ENCODE measurements around the gene PPP1R1C.
A peak's percentile ranks its signal among the peaks of the same experiment; 100 is the strongest.

Gene PPP1R1C

DNA sequence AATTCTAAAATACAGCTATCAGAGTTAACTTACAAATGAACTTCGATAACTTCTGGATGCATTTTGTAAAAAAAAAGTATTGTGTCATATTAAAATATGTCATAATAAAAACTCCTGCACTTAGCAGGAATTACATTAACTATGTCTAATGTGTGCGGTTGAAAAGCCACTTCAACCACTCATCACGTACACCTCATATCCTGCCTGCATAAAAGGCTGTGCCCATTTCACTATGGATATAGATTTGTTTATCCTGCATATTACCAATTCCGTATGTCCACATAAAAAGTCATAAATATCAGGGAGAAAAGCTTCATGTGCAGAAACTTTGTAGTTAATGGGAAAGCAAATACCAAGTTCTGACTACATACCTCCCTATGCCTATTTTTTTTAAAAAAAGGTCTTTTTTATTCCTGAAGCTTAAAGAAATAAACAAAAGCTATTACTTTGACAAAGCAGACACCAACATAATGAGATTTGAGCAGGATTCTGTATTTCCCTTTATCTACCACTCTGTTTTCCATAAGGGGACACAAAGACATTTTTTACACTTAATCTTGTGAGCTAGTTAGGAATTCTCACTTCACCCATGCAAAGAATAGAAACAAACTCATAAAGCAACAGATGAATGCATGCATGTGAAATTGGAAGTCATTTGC, 96.1 kb downstream of the PPP1R1C start:
- ChIA-PET POLR2A (no interaction called here), CTCF (no interaction called here)
- Histone ChIP-seq H3K4me1 (ENCODE audit: control extremely low read depth in 1 of 4, control insufficient read depth in 4 of 4, insufficient read depth in 4 of 4, low read length in 3 of 4) (peaks cover 0 to 9% (median 1%) of the 10 kb centered on the region in 4 experiments), H3K9me3 (ENCODE audit: control extremely low read depth in 1 of 5, control insufficient read depth in 4 of 5, insufficient read depth in 2 of 5, low read depth in 1 of 5, low read length in 4 of 5) (peaks cover 0 to 3% (median 0%) of the 10 kb centered on the region in 5 experiments), H3K36me3 (ENCODE audit: control insufficient read depth in 4 of 4, insufficient read depth in 4 of 4, low read length in 3 of 4) (no peaks in the 10 kb centered on the region), H3K4me3 (ENCODE audit: control insufficient read depth in 1 of 7, extremely low read depth in 1 of 7, insufficient read depth in 4 of 7, low read depth in 2 of 7, low read length in 6 of 7) (no peak overlapping the region), H3K27me3 (replicated peaks in 2 of 5; ENCODE audit: control insufficient read depth in 4 of 5, insufficient read depth in 5 of 5, low read length in 4 of 5) (no peaks in the 10 kb centered on the region), H3K27ac (ENCODE audit: insufficient read depth in 1 of 2, low read depth in 1 of 2, low read length in 2 of 2, poor library complexity in 1 of 2, severe bottlenecking in 2 of 2) (no peak overlapping the region)
- no peak for DNase-seq
- no CpG with 5 or more reads among the region's 4 CpGs for WGBS (ENCODE audit: insufficient coverage)

DNA sequence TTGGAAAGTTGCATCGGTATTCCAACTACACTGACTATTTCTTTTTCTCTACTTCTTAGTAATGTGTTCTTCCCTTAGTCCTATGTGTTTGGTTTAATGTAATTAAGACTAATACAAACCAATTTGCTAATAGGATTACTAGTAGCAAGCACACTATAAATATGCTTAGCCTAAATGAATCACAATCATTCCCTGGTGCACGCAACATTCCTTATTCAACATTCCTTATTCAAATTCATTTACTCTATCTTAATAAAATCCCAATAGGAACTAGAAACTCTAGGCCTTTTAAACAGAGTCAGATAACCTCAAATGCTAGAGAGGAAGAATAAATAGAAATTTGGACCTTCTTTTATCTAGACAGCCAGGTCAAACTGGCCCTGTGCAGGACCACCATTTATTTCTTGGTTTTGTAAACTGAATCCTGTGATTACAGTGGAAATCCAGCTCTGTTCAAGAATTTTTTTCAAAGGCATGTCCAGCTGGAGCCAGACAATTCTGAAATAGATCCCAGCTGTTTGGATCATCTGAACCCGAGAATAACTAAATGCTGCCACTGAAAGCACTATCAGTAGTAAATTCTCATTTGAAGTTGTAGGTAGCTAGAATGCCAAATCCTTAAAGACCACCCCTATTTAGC, 103.1 kb downstream of the PPP1R1C start:
- no peak for DNase-seq
- ChIA-PET CTCF (interaction anchor here (1.0 kb wide), 1 partner anchor 375 kb away, joined by 3 read pairs; no protein-coding TSS in a partner anchor), POLR2A (no interaction called here)
- Histone ChIP-seq H3K4me3 (ENCODE audit: control insufficient read depth in 1 of 7, extremely low read depth in 1 of 7, insufficient read depth in 4 of 7, low read depth in 2 of 7, low read length in 6 of 7) (no peak overlapping the region), H3K27ac (ENCODE audit: insufficient read depth in 1 of 2, low read depth in 1 of 2, low read length in 2 of 2, poor library complexity in 1 of 2, severe bottlenecking in 2 of 2) (no peak overlapping the region), H3K9me3 (ENCODE audit: control extremely low read depth in 1 of 5, control insufficient read depth in 4 of 5, insufficient read depth in 2 of 5, low read depth in 1 of 5, low read length in 4 of 5) (peaks cover 0 to 3% (median 0%) of the 10 kb centered on the region in 5 experiments), H3K27me3 (replicated peaks in 2 of 5; ENCODE audit: control insufficient read depth in 4 of 5, insufficient read depth in 5 of 5, low read length in 4 of 5) (no peaks in the 10 kb centered on the region), H3K36me3 (ENCODE audit: control insufficient read depth in 4 of 4, insufficient read depth in 4 of 4, low read length in 3 of 4) (no peaks in the 10 kb centered on the region), H3K4me1 (ENCODE audit: control extremely low read depth in 1 of 4, control insufficient read depth in 4 of 4, insufficient read depth in 4 of 4, low read length in 3 of 4) (no peaks in the 10 kb centered on the region)
- 100% methylated on average over 1 of the region's 3 CpGs for WGBS (ENCODE audit: insufficient coverage)

DNA sequence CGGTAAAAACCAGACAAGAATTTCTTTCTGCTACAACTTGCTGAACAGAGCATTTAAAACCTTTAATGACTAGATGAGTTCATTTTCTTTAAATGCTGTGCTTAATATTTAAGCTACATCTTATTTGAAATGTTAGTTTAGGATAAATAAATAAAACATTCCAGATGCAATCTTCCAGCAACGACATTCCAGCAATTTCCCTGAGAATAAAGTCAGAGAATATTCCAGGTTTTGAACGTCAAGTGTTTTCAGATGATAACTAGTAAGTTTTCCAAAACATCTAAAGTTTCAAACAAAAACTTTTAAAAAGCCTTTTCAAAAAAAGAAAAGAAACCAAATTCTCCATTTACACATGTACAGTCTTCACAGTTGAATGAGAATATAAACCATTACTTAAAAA, 104.8 kb downstream of the PPP1R1C start:
- DNase-seq, result no peak
- ChIA-PET CTCF (no interaction called here), POLR2A (no interaction called here)
- Histone ChIP-seq H3K36me3 (ENCODE audit: control insufficient read depth in 4 of 4, insufficient read depth in 4 of 4, low read length in 3 of 4) (no peaks in the 10 kb centered on the region), H3K4me3 (ENCODE audit: control insufficient read depth in 1 of 7, extremely low read depth in 1 of 7, insufficient read depth in 4 of 7, low read depth in 2 of 7, low read length in 6 of 7) (no peak overlapping the region), H3K9me3 (ENCODE audit: control extremely low read depth in 1 of 5, control insufficient read depth in 4 of 5, insufficient read depth in 2 of 5, low read depth in 1 of 5, low read length in 4 of 5) (no peaks in the 10 kb centered on the region), H3K27ac (ENCODE audit: insufficient read depth in 1 of 2, low read depth in 1 of 2, low read length in 2 of 2, poor library complexity in 1 of 2, severe bottlenecking in 2 of 2) (no peak overlapping the region), H3K27me3 (replicated peaks in 2 of 5; ENCODE audit: control insufficient read depth in 4 of 5, insufficient read depth in 5 of 5, low read length in 4 of 5) (no peaks in the 10 kb centered on the region), H3K4me1 (ENCODE audit: control extremely low read depth in 1 of 4, control insufficient read depth in 4 of 4, insufficient read depth in 4 of 4, low read length in 3 of 4) (no peaks in the 10 kb centered on the region)
- no CpG with 5 or more reads among the region's 3 CpGs for WGBS (ENCODE audit: insufficient coverage)

DNA sequence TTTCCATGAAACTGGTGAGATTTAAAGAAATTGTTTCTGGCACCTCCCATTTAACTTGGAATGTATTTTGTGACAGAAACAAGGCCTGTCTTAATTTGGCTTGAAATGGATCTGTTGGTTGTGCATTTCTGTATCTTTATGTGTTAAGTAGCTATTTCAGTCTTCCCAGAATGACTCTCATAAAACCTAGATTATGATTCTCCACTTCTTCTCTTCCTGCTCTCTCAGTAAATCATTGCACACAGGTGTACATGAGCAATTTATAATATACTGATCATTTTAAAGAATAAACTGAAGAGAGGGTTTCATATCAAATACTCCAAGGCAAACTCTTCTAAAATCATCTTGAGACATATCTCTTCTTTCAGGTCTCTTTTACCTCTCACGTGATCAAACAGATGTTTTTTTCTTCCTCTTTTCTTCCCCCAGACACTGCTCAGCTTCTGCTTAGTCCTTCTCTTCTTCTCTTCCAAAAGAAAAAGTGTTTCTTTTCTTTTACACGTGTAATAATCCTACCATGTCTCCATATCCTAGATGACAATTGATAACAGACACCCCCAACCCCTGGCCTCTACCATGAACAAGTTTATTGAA, 112.0 kb downstream of the PPP1R1C start:
- ChIA-PET CTCF (no interaction called here), POLR2A (no interaction called here)

DNA sequence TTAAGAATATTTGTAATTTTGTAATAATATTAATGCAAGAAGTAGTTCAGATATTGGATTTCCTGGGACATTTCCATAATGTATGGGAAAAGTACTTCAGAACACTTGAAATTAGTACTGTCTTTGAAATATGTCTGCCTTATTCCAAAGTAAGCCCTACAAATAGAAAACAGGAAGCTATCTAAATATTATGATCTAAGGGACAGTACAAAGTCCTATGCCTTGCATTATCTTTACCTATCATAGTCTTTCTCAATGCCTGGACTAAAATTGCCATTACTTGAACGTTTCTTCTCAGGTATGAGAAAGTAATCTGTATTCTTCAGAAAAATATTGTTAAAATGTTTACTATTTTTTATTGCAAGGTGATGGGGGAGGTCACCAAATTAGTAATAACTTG, 113.0 kb downstream of the PPP1R1C start:
- no peak for DNase-seq
- WGBS (ENCODE audit: insufficient coverage), result no CpG with 5 or more reads among the region's 1 CpG
- Histone ChIP-seq H3K36me3 (ENCODE audit: control insufficient read depth in 4 of 4, insufficient read depth in 4 of 4, low read length in 3 of 4) (no peaks in the 10 kb centered on the region), H3K27me3 (replicated peaks in 2 of 5; ENCODE audit: control insufficient read depth in 4 of 5, insufficient read depth in 5 of 5, low read length in 4 of 5) (no peaks in the 10 kb centered on the region), H3K27ac (ENCODE audit: insufficient read depth in 1 of 2, low read depth in 1 of 2, low read length in 2 of 2, poor library complexity in 1 of 2, severe bottlenecking in 2 of 2) (no peak overlapping the region), H3K9me3 (ENCODE audit: control extremely low read depth in 1 of 5, control insufficient read depth in 4 of 5, insufficient read depth in 2 of 5, low read depth in 1 of 5, low read length in 4 of 5) (no peaks in the 10 kb centered on the region), H3K4me1 (ENCODE audit: control extremely low read depth in 1 of 4, control insufficient read depth in 4 of 4, insufficient read depth in 4 of 4, low read length in 3 of 4) (peaks cover 0 to 9% (median 0%) of the 10 kb centered on the region in 4 experiments), H3K4me3 (ENCODE audit: control insufficient read depth in 1 of 7, extremely low read depth in 1 of 7, insufficient read depth in 4 of 7, low read depth in 2 of 7, low read length in 6 of 7) (no peak overlapping the region)
- CTCF ChIA-PET, result no interaction called here
- POLR2A ChIA-PET, result no interaction called here

More for the DNA sequence above, 112.0 kb downstream of the PPP1R1C start:
- peaks cover 0 to 9% (median 0%) of the 10 kb centered on the region in 4 experiments for H3K4me1 ChIP-seq (ENCODE audit: control extremely low read depth in 1 of 4, control insufficient read depth in 4 of 4, insufficient read depth in 4 of 4, low read length in 3 of 4)
- H3K4me3 ChIP-seq (ENCODE audit: control insufficient read depth in 1 of 7, extremely low read depth in 1 of 7, insufficient read depth in 4 of 7, low read depth in 2 of 7, low read length in 6 of 7), result no peak overlapping the region
- H3K27ac ChIP-seq (ENCODE audit: insufficient read depth in 1 of 2, low read depth in 1 of 2, low read length in 2 of 2, poor library complexity in 1 of 2, severe bottlenecking in 2 of 2), result no peak overlapping the region
- peak in 2 of 3 donors; percentile 39 to 60 for DNase-seq
- no peaks in the 10 kb centered on the region for H3K36me3 ChIP-seq (ENCODE audit: control insufficient read depth in 4 of 4, insufficient read depth in 4 of 4, low read length in 3 of 4)
- WGBS (ENCODE audit: insufficient coverage), result 12% methylated on average over 2 of the region's 2 CpGs
- no peaks in the 10 kb centered on the region for H3K27me3 ChIP-seq (replicated peaks in 2 of 5; ENCODE audit: control insufficient read depth in 4 of 5, insufficient read depth in 5 of 5, low read length in 4 of 5)
- H3K9me3 ChIP-seq (ENCODE audit: control extremely low read depth in 1 of 5, control insufficient read depth in 4 of 5, insufficient read depth in 2 of 5, low read depth in 1 of 5, low read length in 4 of 5), result no peaks in the 10 kb centered on the region

DNA sequence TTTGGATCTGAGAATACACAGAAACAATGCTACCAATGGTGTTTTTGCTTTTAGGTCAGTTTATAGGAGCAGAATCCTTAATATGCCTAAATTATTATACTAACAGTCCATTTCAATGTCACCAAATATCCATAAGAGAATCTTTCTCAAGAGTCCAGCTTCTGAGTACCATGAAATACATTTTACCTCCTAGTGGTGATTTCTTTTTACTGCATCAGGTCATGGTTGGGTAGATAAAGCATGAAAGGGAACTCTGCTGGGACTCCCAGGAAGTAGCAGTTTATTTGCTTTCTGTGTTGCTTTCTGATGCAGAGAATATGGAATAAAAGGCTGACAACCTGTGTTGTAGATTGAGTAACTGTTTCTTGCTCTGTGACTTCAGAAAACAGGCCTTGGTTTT, 115.6 kb downstream of the PPP1R1C start:
- no peaks in the 10 kb centered on the region for H3K36me3 ChIP-seq (ENCODE audit: control insufficient read depth in 4 of 4, insufficient read depth in 4 of 4, low read length in 3 of 4)
- H3K4me1 ChIP-seq (ENCODE audit: control extremely low read depth in 1 of 4, control insufficient read depth in 4 of 4, insufficient read depth in 4 of 4, low read length in 3 of 4), result peaks cover 0 to 9% (median 0%) of the 10 kb centered on the region in 4 experiments
- H3K27me3 ChIP-seq (replicated peaks in 2 of 5; ENCODE audit: control insufficient read depth in 4 of 5, insufficient read depth in 5 of 5, low read length in 4 of 5), result no peaks in the 10 kb centered on the region
- peaks cover 0 to 4% (median 0%) of the 10 kb centered on the region in 5 experiments for H3K9me3 ChIP-seq (ENCODE audit: control extremely low read depth in 1 of 5, control insufficient read depth in 4 of 5, insufficient read depth in 2 of 5, low read depth in 1 of 5, low read length in 4 of 5)
- no peak overlapping the region for H3K27ac ChIP-seq (ENCODE audit: insufficient read depth in 1 of 2, low read depth in 1 of 2, low read length in 2 of 2, poor library complexity in 1 of 2, severe bottlenecking in 2 of 2)
- H3K4me3 ChIP-seq (ENCODE audit: control insufficient read depth in 1 of 7, extremely low read depth in 1 of 7, insufficient read depth in 4 of 7, low read depth in 2 of 7, low read length in 6 of 7), result no peak overlapping the region
- ChIA-PET POLR2A (no interaction called here), CTCF (no interaction called here)
- peak; percentile 3 to 10 (median 6) for DNase-seq

DNA sequence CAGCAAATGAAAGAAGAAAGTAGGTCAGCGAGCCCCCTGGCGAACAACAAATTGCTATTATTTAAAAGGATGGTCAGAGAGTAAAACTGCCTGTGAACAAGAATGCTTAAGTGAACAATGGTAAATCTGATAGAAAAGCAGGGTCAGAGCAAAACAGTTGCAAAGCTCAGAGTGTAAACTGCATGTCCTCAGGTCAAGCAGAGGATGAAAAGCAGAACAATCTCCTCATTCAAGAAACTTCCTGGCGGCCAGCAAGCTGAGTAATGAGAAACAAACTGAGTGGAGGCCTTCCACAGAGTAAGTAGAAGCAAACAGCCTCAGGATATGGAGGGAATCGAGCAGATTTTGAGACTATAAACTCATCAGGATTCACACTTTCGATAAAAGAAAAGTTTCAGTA, 117.9 kb downstream of the PPP1R1C start:
- H3K27ac ChIP-seq (ENCODE audit: insufficient read depth in 1 of 2, low read depth in 1 of 2, low read length in 2 of 2, poor library complexity in 1 of 2, severe bottlenecking in 2 of 2), result no peak overlapping the region
- H3K9me3 ChIP-seq (ENCODE audit: control extremely low read depth in 1 of 5, control insufficient read depth in 4 of 5, insufficient read depth in 2 of 5, low read depth in 1 of 5, low read length in 4 of 5), result peaks cover 0 to 4% (median 0%) of the 10 kb centered on the region in 5 experiments
- 94% methylated on average over 4 of the region's 5 CpGs for WGBS (ENCODE audit: insufficient coverage)
- H3K36me3 ChIP-seq (ENCODE audit: control insufficient read depth in 4 of 4, insufficient read depth in 4 of 4, low read length in 3 of 4), result no peaks in the 10 kb centered on the region
- no peak overlapping the region for H3K4me3 ChIP-seq (ENCODE audit: control insufficient read depth in 1 of 7, extremely low read depth in 1 of 7, insufficient read depth in 4 of 7, low read depth in 2 of 7, low read length in 6 of 7)
- no peaks in the 10 kb centered on the region for H3K4me1 ChIP-seq (ENCODE audit: control extremely low read depth in 1 of 4, control insufficient read depth in 4 of 4, insufficient read depth in 4 of 4, low read length in 3 of 4)
- ChIA-PET CTCF (no interaction called here), POLR2A (no interaction called here)
- H3K27me3 ChIP-seq (replicated peaks in 2 of 5; ENCODE audit: control insufficient read depth in 4 of 5, insufficient read depth in 5 of 5, low read length in 4 of 5), result no peaks in the 10 kb centered on the region
- no peak for DNase-seq
